Epithelial cell of esophagus (primary cell): ENCODE measurements around the gene UTP14A.

ENCODE experiments used
- DNase-seq: peaks from one replicate; pipeline ENCODE4 v3.0.0; 2010; ENCODE audit warnings: low read depth
- H3K4me3 ChIP-seq: 2 replicates; pipeline ENCODE4 v1.5.1; 2011; ENCODE audit warnings: mild to moderate bottlenecking, low read length, control low read depth
- CTCF ChIP-seq: IDR thresholded peaks from 2 replicates; pipeline ENCODE4 v1.5.1; 2011; ENCODE audit warnings: low read depth, mild to moderate bottlenecking, low read length, control low read depth, inconsistent platforms; ENCODE audit not compliant: insufficient read depth; ENCODE audit errors: missing control alignments

UTP14A gene

DNA sequence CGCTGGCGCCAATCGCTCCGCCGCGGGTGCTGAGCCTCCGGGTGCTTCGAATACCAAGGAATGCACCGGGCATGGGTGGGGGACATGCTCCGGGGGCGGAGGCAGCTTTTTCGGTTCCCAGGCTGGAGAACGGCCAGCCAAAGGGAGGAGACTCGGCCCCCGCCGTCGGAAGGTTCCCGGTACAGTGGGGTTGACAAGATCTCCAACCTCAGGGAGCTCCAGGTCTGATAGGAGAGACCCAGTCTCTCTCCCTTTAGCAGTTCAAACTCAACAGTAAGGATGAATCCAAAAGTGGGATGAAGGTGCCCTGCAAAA, 47.3 kb downstream of the UTP14A start:
- no peak for TF ChIP-seq CTCF
- no peak overlapping the region for H3K4me3 ChIP-seq
- DNase-seq, result no peak

GRCh38 chrX:129953881-129954280, 47.9 kb downstream of the UTP14A start:
- TF ChIP-seq CTCF, result no peak
- DNase-seq, result no peak
- no peak overlapping the region for H3K4me3 ChIP-seq

DNA sequence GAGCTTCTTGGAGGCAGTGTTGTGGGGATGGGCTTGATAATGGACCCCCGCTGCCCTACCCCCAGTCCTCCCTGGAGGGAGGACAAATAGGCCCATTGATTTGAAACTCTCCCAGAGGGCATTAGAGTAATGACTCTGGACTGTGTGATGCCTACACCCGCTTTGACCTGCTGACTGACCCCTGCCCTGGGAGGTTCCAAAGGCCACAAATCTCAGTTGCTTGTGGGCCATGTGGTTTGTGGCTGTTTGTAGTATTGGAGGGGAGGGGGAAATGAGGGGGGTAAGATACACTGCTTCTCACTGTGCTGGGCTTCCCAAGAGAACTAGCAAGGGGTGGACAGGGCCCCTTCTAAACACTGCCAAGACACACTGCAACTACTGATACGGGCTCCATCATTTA, 48.8 kb downstream of the UTP14A start:
- no peak for TF ChIP-seq CTCF
- no peak overlapping the region for H3K4me3 ChIP-seq
- no peak for DNase-seq

- TF ChIP-seq CTCF, result no peak
- no peak overlapping the region for H3K4me3 ChIP-seq
- DNase-seq, result no peak
Measured at GRCh38 chrX:129955682-129956081, 49.7 kb downstream of the UTP14A start.

GRCh38 chrX:129956145-129956544, 50.2 kb downstream of the UTP14A start:
- TF ChIP-seq CTCF, result no peak
- no peak for DNase-seq
- H3K4me3 ChIP-seq, result no peak overlapping the region

- no peak for TF ChIP-seq CTCF
- H3K4me3 ChIP-seq, result peak overlapping the region; percentile 23
- DNase-seq, result no peak
Measured at GRCh38 chrX:129956765-129957164, 50.8 kb downstream of the UTP14A start.

DNA sequence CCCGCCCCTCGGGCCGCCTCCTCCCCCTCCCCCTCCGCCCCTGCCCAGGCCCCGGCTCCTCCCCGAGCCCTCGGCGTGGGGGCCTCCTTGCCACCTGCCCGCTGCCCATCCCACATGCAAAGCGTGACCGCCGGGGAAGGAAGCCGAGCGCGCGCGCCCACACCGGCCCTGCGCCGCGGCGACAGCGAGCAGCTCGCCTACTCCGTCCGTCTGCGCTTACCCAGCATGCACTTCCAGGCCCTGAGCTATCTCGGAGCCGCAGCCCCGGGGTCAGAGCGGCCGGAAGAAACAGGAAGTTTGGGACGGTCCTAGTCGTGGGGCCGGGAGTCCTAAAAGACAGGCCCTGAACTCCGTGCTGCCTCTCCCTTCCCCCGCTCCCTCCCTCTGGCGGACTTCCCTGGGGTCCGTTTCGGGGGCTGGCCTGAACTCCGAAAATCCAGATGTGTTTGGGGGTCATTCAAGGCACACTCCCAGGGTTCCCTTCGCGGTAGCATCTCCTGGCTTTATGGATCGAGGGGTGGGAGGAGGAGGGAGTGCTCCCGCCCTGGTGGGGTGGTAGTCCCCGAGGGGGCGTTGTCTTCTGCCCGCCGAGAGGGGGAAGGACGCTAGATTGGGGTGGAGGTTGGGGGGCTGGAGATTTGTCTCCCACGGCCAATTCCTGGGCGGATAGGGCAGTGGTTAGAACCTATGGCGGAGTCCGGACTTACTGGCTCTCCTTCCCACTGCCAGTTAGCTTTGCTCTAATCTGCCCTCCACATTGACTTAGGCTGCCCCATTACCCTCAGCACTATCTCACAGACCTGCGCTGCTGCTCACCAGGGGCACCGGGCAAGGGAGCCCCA, 51.5 kb downstream of the UTP14A start:
- peak; percentile 14 for DNase-seq
- peak overlapping the region; percentile 28 for H3K4me3 ChIP-seq
- no peak for TF ChIP-seq CTCF
